GM19324 (cell line): ENCODE results near the gene VIPR1.
A peak's percentile ranks its signal among the peaks of the same experiment; 100 is the strongest.
"Not testable (repeated sequence)": the region's sequence is repeated elsewhere in the genome, so short reads cannot be mapped to it uniquely, and the experiment has no call there.

Experiments
- ATAC-seq: cut with Tn5 transposase; IDR thresholded peaks from one replicate; pipeline ENCODE4 v1.9.1; 2021; ENCODE audit warnings: mild to moderate bottlenecking, moderate library complexity; ENCODE audit not compliant: unreplicated experiment, low FRiP score

Gene VIPR1

DNA sequence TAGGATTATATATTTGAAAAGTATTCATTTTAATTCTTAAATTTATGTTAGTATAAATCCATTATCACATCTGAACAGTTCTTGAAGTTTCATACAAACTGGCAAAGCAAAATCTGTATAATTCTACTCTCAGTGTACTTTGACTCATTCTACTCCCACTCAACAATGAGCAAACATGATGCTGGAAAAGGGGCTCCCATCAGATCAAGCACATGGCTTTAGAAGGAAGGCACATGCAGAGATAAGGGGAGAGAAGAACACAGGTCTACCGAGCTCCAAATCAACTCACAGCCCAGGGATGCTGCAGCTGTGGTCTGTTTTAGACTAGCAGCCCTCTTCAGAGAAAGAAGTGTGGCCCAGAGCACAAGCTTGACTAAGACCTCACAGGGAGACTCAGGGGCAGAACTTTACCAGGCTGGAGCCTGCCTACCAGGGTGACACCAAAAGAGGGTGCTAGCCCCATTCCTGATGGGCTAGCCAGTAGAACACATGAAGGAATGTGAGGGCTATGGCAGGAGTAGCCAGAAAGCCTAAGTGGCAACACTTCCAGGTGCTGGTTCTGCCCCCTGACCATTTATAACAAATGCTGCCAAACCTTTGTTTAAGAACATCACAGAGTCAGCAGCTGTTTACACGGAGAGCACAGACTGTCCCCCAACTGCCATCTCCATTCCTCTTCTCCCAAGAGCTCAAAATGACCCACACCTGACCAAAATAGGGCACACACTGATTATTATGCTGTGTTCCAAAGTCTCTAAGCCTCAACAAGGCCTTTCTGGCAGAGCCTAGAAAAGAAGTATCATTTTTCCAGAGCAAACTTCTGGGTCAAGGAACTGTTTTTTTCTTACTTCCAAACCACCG is 59.8 kb downstream of the VIPR1 start:
- ATAC-seq, result no peak

DNA sequence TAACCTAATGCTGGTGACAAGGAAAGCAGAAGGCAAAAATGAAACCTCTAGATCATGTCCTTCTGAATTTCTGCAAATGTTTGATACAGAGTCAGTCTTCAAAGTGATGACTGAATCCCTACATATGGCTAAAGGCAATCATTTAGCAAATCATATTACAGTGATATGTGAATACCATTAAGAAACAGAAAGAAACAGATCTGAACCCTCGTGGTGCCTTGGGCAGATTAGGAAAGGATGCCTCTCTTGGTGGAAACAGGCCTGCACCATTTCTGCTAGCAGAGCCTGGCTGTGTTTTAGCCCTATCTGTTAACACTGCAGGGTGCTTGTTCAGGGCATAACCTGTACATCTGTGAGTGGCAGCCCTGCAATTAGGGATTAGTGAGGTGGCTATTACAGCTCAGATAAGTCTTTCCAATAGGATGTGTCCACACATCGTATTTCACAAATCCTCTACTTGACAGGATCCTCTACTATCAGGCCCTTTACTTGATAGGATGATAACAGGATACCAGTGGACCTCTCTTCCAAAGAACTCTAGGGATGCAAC is 67.2 kb downstream of the VIPR1 start:
- no peak for ATAC-seq

DNA sequence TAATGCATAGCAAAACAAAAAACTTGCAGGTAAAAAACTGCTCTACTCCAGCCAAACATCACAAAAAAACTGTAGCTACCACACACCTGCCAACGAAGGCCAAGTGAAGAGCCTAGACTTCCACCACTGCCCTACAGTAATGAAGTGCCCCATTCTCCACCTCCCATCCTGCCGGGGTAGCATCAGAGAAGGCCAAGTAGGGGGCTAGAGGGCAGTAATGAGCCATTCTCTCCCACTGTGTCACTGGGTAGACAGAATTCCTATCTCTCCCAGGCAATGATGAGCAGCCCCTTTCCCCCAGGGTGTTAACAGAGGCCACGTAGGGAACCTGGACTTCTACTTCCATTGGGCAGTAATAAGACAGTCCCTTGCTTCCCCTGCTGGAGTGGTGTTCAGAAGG is 69.8 kb downstream of the VIPR1 start:
- ATAC-seq, result no peak

DNA sequence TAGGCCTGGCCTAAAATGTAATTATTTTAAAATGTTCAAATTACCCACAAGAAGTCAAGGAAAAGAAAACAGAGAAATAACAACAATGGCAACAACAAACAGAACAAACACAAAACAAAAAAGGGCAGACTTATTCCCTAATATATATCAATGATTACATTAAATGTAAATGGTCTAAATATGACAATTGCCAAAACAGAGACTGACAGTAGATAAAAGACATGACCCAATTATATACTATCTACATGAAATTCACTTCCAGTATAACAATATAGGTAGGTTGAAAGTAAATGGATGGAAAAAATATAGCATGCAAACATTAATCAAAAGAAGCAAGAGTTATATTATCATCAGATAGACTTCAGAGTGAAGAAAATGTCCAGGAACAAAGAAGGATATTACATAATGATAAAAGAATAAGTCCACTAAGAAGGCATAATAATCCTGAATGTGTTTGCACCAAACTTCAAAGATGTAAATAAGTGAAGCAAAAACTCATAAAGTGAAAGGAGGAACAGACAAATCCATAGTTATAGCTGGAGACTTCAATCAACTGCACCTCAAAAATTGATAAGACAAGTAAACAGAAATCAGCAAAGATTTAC is 72.8 kb downstream of the VIPR1 start:
- ATAC-seq, result no peak

DNA sequence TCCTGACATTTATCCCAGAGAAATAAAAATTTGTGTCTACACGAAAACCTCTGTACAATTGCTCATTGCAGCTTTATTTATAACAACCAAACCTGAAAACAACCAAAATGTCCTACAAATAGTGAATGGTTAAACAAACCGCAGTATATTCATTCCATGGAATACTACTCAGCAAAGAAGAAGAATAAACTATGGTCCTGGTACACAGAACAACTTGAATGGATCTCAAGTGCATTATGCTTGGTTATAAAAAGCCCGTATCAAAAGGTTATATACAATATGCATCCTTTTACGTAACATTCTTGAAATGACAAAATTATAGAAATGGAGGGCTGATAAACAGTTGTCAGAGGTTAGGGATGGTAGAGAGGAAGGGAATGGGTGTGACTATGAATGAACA is 75.6 kb downstream of the VIPR1 start:
- ATAC-seq, result no peak

DNA sequence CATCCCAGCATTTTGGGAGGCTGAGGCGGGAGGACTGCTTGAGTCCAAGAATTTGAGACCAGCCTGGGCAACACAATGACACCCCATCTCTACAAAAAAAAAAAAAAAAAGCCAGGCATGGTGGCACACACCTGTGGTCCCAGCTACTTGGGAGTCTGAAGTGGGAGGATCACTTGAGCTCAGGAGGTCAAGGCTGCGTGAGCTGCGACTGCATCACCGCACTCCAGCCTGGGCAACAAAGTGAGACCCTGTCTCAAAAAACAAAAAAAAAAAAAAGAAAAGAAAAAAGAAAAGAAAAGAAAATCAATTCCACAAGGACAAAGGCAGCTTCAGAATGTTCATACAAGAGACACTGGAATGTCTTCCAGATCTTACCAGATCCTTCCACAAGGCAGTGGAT is 76.9 kb downstream of the VIPR1 start:
- not testable (repeated sequence) for ATAC-seq

DNA sequence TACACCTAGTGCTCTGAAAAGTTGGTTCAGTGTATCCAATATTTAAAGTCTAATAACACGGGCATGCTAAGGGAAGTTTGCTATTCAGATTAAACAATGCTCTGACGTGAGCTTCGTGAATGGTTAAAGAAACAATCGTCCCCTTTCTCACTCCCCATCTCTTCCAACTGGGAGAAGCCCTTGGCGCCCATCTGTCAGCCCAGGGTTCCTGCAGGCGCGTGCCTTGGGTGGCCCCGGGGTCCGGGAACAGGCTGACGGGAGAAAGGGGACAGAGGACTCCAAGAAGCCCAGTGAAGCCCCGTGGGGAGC is 78.9 kb downstream of the VIPR1 start:
- ATAC-seq, result no peak

DNA sequence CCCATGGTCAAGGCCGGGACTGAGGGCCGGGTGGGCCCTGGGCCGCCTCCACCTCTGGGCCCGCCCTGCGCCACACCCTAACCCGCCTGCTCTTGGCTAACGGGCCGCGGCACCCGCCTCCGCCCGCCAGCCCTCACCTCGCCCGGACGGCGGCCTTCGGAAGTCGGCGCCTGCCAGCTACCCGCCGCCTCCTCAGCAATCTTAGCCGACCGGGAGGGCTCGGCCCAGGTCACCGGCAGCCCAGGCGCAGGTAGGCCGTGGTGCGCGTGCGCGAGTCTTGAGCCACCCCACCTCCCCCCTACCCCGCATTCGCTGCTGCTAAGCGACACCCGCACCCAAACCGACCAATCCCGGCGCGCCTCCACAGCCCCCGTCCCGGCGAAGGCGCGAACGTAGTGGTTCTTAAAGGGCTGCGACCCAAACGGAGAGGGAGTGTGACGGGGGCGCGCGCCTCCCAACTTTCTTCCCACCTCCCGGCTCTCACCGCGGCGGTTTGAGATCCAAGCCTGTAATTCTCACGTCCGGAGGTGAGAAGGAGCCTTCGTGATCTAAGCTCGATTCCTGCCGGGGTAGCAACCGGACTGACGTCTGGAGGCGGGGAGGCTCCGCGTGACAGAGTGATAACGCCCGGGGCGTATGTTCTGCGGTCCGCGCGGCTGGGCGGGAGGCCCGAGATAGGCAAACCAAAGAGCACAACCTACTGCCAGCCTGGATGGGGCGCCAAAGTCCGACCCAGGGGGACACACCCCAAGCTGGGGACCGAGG is 79.4 kb downstream of the VIPR1 start, which contains the start of gene SEC22C:
TSS of gene SEC22C (minus strand) at position 259 of the 765 bp plus-strand sequence. CDS start 12,921 bp downstream, outside the sequence.
- peak; percentile 94 for ATAC-seq

DNA sequence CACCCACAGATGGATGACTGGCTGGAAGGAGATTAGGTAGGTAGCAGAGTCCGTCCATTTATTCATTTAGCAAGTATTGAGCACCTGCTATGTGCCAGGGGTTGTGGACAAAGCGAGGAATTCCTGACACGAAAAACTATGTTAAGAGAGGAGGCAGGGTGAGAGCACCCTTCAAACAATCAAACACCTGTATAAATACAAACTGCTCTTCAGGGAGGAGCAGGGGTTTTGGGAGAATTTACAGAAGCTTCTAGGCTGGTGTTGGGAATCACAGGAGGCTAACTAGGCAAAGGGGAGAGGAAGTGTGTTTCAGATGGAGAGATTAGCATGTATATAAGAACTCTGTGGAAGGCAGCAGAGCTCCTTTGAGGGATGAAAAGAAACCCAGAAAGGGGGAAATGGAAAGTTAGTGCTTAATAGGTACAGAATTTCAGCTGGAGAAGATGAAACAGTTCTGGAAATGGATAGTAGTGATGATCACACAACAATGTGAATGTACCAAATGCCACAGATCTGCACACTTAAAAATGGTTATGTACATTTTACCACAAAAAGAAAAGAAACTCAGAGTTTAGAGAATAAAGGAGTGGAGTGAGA is 80.1 kb downstream of the VIPR1 start:
- no peak for ATAC-seq
